Tibial nerve (tissue), 4 donors: ENCODE measurements around the gene RBP7.

Source experiments
- CTCF ChIP-seq, 5 experiments: fragments of 200-600 bp in 3 of 5; fragments of 450-650 bp in 2 of 5; sonication (generic) in 3 of 5; IDR thresholded peaks; one replicate each; pipeline ENCODE4 v1.5.1; 2016 to 2019; ENCODE audit warnings: antibody characterized with exemption in 5 of 5, mild to moderate bottlenecking in 3 of 5, moderate library complexity in 2 of 5
- EP300 ChIP-seq, 2 donors: sonication (generic); formaldehyde crosslinking; IDR thresholded peaks; one replicate each; pipeline ENCODE4 v1.6.1; 2017; ENCODE audit warnings: antibody characterized with exemption in 2 of 2, mild to moderate bottlenecking in 1 of 2
- POLR2A ChIP-seq, 2 donors: fragments of 450-650 bp; IDR thresholded peaks; one replicate each; pipeline ENCODE4 v1.6.1; 2017; ENCODE audit warnings: antibody characterized with exemption in 2 of 2, mild to moderate bottlenecking in 2 of 2, moderate library complexity in 2 of 2

DNA sequence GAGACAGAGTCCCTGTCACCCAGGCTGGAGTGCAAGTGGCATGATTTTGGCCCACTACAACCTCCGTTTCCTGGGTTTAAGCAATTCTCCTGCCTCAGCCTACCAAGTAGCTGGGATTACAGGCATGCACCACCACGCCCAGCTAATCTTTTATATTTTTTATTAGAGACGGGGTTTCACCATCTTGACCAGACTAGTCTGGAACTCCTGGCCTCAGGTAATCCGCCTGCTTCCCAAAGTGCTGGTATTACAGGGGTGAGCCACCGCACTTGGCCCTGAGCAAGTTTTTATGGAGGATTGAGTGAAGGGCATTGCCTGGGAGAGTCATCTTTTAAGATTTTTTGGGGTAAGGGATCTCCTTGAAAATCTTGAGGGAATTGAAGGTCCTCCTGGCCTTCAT is 64.2 kb downstream of the RBP7 start:
- TF ChIP-seq CTCF (IDR thresholded peaks at IDR 0.05) (no peak), POLR2A (IDR thresholded peaks at IDR 0.05) (no peak), EP300 (IDR thresholded peaks at IDR 0.05) (no peak)
